GM19328 (cell line): ENCODE measurements around the gene REEP3.

ENCODE experiments used
- ATAC-seq: cut with Tn5 transposase; IDR thresholded peaks from one replicate; pipeline ENCODE4 v1.9.1; 2021; ENCODE audit warnings: mild to moderate bottlenecking, moderate library complexity; ENCODE audit not compliant: unreplicated experiment

The REEP3 gene

DNA sequence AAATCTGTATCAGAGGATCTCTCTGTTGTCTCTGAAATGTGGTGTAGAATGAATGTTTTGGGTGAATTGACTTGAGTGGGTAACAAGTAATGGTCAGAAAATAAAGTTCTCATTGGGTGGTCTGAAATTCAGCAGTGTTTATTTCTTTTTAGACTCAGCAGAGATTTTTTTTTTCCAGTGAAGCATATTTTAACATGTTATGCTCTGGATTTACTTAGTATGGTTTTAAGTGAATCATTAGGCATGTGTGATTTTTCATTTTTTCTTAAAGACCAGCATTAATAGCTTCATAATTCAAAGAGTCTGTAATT, 63.5 kb downstream of the REEP3 start:
- ATAC-seq, result no peak

DNA sequence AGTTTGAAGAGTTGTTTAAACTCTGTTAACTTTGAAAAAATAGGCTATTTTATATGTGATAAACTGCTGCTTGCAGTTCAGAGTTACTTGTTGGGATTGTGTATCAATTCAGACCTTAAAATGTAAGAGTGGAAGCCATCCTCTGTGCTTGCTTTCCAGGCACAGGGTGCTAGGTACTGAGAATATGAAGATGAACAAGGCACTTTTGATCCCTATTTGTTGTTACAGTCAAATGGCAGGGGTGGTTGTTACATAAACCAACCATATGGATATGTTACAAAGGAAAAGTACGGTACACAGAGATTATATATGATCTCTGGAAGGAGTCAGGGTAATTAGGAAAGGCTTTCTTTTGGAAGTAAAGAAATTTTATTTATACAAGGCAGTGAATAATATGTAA, 63.8 kb downstream of the REEP3 start:
- no peak for ATAC-seq

DNA sequence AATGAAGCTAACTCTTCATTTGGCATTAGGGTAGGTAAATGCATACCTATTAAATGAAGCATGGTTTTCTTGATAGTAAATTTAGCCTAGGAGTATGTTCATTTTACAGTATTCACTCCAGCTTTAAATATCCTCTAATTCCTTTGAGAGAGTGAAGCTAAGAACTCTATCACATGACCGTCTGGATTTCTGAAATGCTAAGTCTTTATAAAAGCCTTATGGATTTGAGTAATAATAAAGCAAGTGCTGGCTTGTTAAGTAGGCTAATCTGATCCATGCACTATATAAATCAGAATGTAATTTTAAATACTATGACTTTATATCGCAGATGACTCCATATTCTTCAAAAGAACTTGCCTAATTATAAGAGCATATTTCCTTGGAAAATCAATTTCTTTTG, 64.8 kb downstream of the REEP3 start:
- no peak for ATAC-seq

DNA sequence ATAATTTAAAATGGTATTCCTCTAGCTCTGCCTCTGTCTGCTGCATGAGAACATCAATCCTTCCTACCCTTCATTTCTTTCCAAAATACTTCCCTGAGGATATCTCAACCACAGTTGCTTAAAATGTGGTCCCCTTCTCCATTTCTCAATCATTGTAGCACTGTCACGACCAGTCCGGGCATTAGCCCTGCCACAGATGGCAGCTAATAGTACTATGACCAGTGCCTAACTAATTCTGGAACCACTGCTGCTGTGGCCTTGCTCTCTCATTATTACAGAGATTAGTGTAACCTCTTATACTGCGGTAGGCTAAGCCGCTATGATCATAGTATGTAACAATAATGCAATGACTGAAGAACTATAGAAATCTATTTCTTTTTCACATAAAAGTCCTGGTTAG, 66.0 kb downstream of the REEP3 start:
- no peak for ATAC-seq

DNA sequence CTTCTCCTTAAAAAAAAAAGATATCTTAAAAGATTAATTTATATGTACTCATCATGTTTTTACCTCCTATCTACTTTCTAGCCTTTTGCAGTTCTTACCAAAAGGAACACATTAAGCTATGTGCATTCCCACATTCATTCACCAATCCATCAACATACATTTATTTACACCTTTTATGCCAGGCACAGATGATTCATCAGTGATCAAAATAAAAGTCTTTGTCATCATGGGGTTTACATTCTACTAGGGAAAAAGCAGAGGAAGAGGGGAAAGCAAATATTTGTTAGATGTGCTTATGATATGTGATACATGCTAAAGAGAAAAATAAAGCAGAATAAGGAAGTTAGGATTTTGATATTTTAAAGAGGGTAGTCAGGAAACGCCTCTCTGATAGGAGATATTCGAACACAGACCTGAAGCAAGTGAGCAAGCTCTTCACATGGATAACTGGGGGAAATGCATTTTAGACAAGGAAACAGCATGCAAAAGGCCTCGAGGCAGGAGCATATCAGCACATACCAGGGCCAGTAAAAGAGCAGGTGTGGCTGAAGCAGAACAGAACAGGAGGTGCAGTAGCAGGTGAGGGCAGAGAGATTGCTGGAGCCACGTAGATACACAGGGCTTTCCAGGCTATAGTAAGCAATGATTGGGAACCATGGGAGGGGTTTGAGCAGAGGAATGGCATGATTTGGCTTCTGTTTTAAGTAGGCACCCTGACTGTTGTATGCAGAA, 67.4 kb downstream of the REEP3 start:
- ATAC-seq, result no peak

DNA sequence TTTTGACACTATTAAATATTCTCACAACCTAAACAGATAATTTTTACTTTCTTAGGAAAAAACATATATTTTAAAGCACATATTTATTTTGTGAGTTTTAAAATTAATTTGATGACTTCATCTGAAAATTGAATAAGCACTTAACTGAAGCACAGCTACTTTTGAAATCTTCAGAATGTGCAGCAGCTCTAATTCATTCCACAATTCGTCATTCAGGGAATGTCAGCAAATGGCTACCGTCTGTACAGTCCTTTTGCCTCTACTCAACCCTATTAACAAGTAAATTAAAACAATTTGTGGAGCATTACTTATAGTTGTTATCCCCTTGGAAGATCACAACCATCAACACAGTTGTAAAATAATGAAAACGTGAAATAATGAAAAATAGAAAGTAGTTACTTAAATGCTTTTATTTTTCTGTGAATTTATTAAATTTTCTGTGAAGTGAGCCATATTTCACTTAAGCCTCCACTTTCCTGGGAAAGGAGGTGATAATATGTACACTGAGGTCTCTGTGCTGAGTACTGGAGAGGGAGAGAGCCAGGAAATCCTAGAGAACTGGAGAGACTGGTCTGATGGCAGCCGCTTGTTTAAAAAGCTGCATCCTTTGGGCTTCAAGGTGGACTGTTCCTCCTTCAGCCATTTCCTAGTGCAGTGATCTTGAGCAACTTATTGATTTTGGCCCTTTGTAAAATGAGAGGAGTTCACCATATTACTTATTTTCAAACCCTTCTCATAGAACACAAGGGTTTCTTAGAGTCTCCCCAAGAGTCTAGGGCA, 70.6 kb downstream of the REEP3 start:
- ATAC-seq, result no peak

DNA sequence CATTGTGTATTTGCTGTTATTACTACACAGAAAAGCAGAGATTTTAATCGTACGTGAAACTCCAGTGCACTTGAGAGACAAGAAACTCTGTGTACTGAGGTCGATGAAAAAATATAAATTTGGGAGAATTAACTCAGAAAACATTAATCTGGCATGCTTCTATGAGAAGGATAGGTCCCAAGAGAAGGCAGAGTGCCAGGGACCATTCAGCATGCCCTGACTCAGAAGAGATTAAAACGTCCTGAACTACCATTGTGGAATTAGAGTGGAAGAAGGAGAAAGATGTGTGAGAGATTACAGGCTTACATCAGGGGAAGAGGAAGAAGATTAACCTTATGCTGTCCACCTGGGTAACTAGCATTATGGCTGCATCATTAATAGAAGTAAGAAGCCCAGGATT, 72.4 kb downstream of the REEP3 start:
- ATAC-seq, result no peak

DNA sequence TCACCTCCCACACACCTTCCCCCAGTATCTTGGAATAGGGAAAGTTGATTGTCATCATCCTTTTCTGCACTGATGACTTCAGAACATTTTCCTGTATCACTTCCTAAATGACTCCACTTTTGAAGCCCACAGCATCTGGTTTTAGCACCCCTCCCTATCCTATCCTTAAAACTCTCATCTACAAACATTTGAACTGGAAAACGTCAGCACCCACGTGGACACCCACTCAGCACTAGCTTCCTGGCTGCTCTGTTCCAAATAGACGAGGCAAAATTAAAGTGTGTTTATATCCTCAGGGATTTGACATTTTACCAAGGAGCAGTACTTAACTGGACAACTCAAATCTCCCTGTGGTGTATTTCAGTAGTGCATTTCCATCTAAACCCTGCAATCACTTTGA, 73.9 kb downstream of the REEP3 start:
- no peak for ATAC-seq

DNA sequence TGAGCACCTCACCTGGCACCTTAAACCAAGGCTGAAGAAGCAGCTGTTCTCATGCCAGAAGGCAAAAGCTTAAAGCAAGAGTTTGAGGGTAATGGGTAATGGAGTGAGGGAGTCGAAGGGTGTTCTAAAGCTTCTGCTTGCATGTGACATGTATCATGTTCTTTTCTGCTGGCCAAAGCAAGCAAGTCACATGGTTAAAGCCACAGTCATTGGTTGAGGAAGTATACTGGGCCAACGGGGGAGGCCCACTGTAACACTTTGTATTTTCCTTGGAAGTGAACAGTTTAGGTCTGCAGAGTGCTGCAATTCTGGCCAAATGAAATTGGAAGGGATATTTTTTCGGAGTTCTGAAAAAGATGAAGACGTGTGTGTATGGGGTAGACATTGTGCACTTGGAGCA, 75.7 kb downstream of the REEP3 start:
- ATAC-seq, result no peak

DNA sequence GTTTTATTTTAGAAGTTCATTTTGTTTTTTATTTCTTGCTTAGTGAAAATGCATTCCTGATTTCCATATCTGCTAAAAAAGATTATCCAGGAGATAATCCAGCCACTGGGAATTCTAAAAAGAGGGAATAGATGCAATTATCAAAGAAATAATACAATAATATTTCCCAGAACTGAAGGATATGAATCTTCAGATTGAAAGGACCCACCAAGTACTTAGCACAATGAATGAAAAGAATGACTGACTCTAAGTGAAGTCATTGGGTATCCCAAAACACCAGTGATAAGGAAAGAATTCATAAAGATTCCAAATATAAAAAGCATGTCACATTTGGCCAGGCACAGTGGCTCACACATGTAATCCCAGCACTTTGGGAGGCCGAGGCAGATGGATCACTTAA, 79.3 kb downstream of the REEP3 start:
- ATAC-seq, result no peak

DNA sequence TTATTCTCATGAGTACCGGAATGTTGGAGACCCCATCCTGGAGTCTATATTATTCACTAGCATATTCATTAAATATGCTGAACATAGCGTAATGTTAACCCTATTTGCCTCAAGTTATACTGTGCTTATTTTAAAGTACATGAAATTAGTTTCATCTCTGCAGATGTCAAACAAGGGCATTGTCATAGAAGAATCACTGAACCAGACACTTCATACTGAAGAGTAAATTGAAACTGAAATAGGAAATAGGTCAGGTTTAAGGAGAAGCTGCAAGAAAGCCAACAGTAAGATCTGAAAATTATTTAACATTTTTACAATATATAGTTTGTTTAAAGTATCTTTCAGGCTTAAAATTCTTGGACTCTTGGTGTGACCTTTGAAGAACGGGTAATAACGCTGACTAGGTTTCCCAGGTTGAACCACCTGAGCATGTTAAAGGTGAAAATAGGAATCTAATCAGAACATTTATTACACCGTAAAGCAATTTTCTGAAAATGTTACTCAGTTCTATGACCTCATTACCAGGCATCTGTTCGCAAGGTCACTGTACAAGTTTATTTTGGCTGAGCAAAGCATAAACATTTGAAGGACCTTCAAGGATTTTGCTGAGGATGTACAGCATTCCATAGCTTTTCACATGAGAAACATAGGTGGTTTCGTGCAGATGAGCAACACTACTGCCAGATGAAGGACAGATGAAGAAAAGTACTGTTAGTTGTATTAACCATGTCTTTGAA, 82.7 kb downstream of the REEP3 start:
- ATAC-seq, result no peak

DNA sequence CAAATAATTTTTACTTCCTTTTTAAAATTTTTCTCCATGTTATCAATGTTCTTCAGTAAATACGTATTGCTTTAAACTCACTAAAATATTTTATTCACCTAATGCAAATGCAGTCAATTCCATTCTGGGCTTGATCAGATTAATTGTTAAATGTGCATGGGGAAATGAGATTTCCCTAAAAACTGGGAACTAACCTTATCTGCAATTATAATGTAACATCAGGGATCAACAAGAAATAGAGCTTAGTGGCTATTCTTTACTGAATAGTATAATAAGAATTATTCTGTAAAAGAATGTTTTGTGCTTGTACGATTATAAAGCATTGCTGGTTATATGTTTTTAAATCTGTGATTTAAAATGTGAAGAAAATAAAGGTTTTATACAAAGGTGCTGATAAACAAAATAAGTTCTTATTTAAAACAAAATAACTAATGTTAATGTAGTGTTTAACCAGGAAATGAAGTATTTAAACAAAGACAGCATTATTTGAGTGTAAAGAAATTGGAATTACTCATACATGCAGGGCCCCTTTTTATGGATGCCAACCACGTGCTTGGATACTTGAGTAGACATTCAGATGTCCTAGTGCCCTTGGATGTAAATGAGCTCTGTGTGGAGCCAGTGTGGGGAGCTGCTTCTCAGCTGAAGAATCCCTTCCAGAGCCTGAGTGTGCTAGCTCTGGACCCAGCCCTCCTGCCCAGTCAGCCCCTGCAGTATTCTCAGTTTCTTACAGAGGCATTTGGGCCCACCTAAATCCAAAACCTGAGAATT, 84.2 kb downstream of the REEP3 start:
- ATAC-seq, result no peak

DNA sequence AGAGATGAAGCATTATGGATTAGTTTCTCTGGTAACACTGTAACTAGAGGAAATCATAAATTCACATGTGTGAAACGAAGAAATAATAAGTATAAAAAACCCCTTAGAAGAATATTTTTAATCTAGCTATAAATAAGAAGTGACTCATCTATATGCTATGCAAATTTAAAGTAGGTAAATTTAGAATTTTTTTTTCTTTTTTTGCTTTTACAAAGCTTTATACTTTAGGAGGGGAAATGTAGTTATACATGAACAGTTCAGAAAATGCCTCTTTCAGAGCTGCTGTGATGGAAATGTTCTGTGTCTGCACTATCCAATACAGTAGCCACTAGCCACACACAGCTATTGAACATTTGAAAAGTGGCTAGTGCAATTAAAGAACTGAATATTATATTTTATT, 87.3 kb downstream of the REEP3 start:
- no peak for ATAC-seq

DNA sequence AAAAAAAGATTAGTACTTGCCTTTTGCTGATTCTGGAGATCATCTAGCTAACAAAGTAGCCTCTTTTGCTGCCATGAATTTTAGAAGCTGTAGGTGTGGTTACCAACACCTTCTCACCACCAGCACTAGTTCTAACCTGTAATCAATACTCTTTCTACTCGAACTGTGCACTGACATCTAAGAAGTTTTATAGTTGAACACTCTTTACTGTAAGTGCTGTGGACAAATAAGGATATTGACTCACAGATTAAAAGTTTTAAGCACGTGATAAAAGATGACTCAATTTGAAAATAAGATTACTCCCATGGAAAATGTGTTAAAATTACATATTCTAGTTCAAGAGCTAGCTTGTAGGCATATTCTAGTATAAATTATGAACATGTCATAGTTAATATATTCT, 89.9 kb downstream of the REEP3 start:
- ATAC-seq, result no peak

DNA sequence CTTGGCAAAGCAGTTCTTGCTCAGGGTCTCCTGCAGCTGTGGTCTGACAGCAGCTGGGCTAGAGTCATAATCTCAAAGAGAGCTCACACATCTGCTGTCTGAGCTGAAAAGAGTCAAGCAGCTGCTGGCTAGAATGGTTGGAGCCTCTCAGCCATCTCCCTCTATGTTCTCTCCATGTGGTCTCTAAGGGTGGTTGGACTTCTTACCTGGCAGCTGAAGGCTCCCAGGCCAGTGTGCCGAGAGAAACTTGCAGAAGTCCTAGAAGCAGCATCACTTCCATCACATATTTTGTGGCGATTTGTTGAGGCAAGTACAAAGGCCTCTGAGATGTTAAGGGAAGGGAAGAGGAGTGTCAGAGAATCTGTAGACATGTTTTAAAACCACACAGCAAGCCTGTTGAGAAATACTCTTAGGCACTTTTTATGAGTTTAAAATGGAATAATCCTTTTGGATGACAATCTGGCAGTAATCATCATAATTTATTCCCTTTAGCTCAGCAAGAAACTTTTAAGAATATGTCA, 93.2 kb downstream of the REEP3 start:
- no peak for ATAC-seq

DNA sequence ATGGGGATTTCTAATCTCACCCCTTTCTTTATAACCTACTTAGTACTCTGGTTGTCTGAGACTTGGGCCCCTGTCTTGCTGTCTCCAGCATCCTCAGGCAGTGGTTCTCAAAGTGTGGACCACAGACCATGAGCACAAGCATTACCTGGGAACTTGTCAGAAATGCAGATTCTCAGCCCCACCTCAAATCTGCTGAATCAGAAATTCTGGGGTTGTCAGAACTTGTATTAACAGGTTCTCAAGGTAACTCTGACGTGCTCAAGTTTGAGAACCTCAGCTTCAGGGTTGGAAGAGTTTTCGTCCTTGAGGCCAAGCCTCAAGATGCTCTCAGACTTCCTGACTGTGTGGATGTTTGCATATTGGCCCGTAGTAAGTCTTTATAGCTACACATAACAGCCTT, 97.4 kb downstream of the REEP3 start:
- ATAC-seq, result no peak

DNA sequence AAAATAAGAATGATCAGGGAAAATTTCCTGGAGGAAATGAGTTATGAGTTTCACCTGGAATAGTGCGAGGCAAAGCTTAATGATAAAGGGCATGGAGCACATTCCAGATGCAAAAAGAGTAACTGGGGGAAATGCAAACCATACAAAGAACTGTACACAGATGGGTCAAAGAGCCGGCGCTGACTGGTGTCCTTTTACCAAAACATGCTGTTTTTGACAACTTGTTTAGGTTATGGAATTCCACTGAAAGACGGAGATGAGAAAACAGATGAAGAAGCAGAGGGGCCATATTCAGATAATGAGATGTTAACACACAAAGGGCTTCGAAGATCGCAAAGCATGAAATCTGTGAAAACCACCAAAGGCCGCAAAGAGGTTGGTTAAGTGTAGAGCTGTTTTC, 98.2 kb downstream of the REEP3 start:
- ATAC-seq, result no peak

DNA sequence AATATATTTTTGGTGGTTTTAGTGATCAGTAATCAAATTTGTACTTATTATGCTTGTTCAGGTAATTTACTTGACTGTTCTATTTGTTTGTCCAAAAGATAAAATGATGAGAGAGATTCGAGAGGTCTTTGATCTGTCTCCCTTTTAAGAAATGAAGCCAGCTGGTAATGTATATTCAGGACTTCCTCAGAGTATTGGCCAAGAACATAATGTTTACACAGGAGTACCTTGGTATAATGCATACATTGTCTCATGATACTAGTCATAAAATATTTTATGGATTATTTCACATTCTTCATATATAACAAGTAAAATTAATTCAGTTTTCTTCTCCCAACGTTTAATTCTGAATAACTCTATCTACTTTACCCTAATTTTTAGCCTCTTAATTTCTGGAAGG, 100.9 kb downstream of the REEP3 start:
- no peak for ATAC-seq

DNA sequence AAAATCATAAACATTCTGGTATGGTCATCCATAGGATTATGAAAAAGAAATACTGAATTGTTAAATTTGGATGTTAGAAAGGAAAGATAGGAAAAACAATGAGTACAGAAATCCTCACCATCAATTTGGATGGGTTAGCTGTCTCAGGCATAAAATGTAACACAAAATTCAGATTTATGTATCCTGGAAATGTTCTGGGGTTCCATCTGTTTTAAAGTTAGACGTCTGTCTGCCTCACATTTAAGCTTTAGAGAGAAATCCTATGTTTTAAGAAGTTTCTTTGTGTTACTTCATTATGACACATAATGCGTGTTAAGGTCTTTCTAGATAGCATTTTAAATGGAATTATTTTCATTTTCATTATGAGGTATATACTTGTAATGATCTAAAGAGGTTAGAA, 103.5 kb downstream of the REEP3 start:
- no peak for ATAC-seq

DNA sequence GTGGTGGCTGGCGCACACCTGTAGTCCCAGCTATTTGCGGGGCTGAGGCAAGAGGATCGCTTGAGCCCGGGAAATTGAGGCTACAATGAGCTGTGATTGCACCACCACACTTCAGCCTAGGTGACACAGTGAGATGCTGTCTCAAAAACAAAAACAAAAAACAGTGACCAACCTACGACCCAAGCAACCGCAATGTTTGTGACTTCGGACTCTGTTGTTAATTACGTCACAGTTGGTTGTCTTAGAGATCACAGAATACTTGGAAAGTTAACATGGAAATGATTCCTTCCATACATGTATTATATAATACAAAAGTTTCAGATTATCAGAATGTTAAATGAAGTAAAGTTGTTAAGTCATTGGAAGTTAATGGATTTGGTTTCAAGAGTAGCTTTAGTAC, 106.2 kb downstream of the REEP3 start:
- no peak for ATAC-seq

DNA sequence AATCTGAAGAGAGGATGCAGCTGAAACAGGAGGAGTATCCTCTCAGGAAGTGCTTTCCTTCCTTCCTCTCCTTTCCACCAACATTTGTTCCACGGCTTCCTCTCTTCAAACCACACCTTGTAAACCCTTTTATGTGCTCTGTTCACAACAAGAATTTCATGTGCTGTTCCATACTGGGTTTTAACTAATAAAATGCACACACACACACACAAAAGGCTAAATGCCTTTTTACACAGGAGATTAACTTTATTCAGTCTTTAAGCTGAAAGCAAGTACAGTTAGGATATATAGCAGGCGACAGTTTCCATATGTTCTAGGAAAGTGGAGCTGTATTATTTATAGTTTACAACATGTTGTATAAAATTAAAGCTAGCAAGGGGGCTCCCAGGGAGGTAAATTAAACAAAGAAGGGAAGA, 106.7 kb downstream of the REEP3 start:
- no peak for ATAC-seq
